GM21526 (cell line): ENCODE data around the gene SLC34A2.
"Not testable (repeated sequence)": the region's sequence is repeated elsewhere in the genome, so short reads cannot be mapped to it uniquely, and the experiment has no call there.

ENCODE experiments used
- ATAC-seq: cut with Tn5 transposase; IDR thresholded peaks from one replicate; pipeline ENCODE4 v1.9.1; 2021; ENCODE audit warnings: moderate library complexity; ENCODE audit not compliant: unreplicated experiment, low FRiP score

SLC34A2 gene

GRCh38 chr4:25658357-25658771 is 2.7 kb downstream of the SLC34A2 start:
- ATAC-seq: no peak

GRCh38 chr4:25658777-25659176 is 3.1 kb downstream of the SLC34A2 start:
- ATAC-seq: no peak

- ATAC-seq: not testable (repeated sequence)
These were observed 5.8 kb downstream of the SLC34A2 start for GRCh38 chr4:25661441-25661840.

- no peak for ATAC-seq
These were observed 6.7 kb downstream of the SLC34A2 start for GRCh38 chr4:25662306-25662705.

- ATAC-seq: no peak
These were observed 8.1 kb downstream of the SLC34A2 start for GRCh38 chr4:25663781-25664180.

- ATAC-seq: no peak
These were observed 10.5 kb downstream of the SLC34A2 start for GRCh38 chr4:25666031-25666630.

- ATAC-seq: no peak
These were observed 12.4 kb downstream of the SLC34A2 start for GRCh38 chr4:25667931-25668557.

- ATAC-seq: no peak
These were observed 15.3 kb downstream of the SLC34A2 start for GRCh38 chr4:25670991-25671390.

- no peak for ATAC-seq
These were observed 17.1 kb downstream of the SLC34A2 start for GRCh38 chr4:25672756-25673155.

- ATAC-seq: no peak
These were observed 18.7 kb downstream of the SLC34A2 start for GRCh38 chr4:25674386-25674785.

- ATAC-seq: no peak
These were observed 20.6 kb downstream of the SLC34A2 start for GRCh38 chr4:25676221-25676620.

GRCh38 chr4:25677157-25677556 is 21.5 kb downstream of the SLC34A2 start:
- no peak for ATAC-seq

- ATAC-seq: no peak
These were observed 22.3 kb downstream of the SLC34A2 start for GRCh38 chr4:25677943-25678342.

- ATAC-seq: no peak
These were observed 32.1 kb downstream of the SLC34A2 start for GRCh38 chr4:25687773-25688172.

GRCh38 chr4:25694466-25694865 is 38.8 kb downstream of the SLC34A2 start:
- no peak for ATAC-seq

- ATAC-seq: no peak
These were observed 40.8 kb downstream of the SLC34A2 start for GRCh38 chr4:25696409-25696808.

GRCh38 chr4:25697516-25697915 is 41.9 kb downstream of the SLC34A2 start:
- ATAC-seq: no peak

GRCh38 chr4:25700661-25701060 is 45.0 kb downstream of the SLC34A2 start:
- ATAC-seq: no peak

- ATAC-seq: no peak
These were observed 47.2 kb downstream of the SLC34A2 start for GRCh38 chr4:25702848-25703247.

- no peak for ATAC-seq
These were observed 48.2 kb downstream of the SLC34A2 start for GRCh38 chr4:25703731-25704388.

- no peak for ATAC-seq
These were observed 48.9 kb downstream of the SLC34A2 start for GRCh38 chr4:25704516-25704915.

- ATAC-seq: no peak
These were observed 55.0 kb downstream of the SLC34A2 start for GRCh38 chr4:25710637-25711036.
